ENCODE data around the gene CERS6. TPM values are rescaled to one million over a fixed set of nuclear protein-coding genes. Genes with fewer than 3 reads are reported as not detected.
A peak's percentile ranks its signal among the peaks of the same experiment; 100 is the strongest.

The CERS6 gene
- polyA plus RNA-seq, 3 donors from 2014 or later = 2.4 to 9.2 (median 5.6) TPM

DNA sequence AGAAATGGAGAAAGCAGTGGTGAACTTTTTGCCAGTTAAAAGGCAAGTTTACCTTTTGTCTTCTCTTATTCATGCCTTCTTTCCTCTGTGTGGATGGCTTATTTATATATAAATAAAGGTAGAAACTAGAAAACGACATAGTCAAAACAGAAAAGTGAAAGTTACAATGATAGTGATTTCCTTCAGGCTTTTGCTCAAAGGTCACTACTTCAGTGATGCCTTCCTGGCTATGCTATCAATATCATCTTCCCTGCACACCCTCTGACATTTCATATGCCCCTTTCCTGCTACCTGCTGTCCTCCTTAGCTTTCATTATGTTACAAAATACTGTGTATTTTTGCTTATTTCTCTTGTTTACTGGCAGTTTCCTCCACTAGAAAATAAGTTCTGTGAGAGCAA lies 214.4 kb downstream of the CERS6 start:
- DNase-seq = no peak
- Mint-ChIP-seq H3K27me3 (ENCODE audit: low read depth in 3 of 3) (no peaks in the 10 kb centered on the region), H3K36me3 (no peaks in the 10 kb centered on the region), H3K4me3 (no peak overlapping the region), H3K27ac (no peak overlapping the region), H3K4me1 (peaks cover 12 to 23% of the 10 kb centered on the region in 2 donors), H3K9me3 (no peaks in the 10 kb centered on the region)

DNA sequence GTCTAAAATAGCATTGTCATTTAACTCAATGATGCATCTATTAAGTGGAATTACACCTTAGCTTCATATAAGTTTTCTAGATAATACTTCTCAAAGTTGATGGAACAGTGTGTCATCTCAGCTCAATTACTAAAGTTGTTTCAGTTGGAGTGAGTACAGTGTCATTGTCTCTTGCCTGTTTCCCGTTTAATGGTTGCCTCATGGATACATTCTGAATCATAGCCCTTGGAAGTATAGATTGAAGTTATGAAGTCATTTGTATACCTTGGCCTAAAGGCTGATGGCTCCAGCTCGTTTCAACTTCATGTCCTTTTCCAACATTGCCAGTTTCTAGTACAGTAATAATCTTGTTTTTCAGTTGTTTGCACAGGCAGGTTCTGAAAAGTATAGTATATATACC lies 215.9 kb downstream of the CERS6 start:
- Mint-ChIP-seq H3K27ac (no peak overlapping the region), H3K4me1 (peaks cover 11 to 15% of the 10 kb centered on the region in 2 donors), H3K27me3 (ENCODE audit: low read depth in 3 of 3) (no peaks in the 10 kb centered on the region), H3K36me3 (peaks cover 0 to 7% (median 5%) of the 10 kb centered on the region in 3 donors), H3K9me3 (no peaks in the 10 kb centered on the region), H3K4me3 (no peak overlapping the region)
- no peak for DNase-seq

DNA sequence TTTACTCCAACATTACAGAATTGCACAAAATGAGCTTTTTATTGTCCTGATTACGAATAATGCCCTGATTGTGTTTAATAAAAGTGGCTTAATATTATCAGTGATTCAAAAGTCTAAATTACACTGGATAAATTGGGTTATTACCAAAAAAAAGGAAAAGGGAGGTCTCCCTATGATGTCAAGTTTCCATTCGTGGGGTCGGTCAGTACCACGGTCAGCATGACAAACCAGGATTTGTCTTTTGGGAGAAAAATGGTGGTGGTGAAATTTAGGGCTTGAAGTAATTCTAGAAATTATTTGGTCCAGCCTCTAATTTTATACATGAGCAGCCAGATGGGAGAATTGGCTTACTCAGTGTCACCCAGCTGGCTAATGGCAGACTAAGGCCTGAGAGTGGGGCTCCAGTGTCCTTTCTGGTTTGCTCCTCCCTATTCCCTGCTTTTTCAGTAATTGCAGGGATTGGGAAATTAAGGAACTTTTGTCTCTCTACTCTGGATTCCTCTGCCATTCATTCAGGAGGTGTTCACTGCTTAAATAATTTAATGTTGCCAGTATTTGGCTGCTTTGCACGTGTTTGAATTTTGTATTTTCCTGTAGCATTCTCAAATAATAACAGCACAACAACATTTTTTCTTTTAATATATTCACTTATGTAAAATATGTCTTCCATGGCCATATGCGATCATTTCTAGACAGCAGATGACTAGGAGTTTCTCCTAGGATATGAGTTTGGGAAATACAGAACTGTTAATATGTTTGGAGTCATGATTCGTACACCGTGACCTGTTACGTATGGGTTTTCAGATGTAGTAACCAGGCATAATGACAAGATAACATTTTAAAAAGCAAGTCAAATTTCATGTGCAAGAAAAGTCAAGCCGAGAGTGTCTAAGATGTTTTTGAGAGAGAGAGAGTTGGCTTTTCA lies 217.5 kb downstream of the CERS6 start:
- H3K36me3 Mint-ChIP-seq = peaks cover 0 to 7% (median 5%) of the 10 kb centered on the region in 3 donors
- no peaks in the 10 kb centered on the region for H3K27me3 Mint-ChIP-seq (ENCODE audit: low read depth in 3 of 3)
- H3K4me1 Mint-ChIP-seq = peaks cover 0 to 3% of the 10 kb centered on the region in 2 donors
- no peaks in the 10 kb centered on the region for H3K9me3 Mint-ChIP-seq
- no peak overlapping the region for H3K27ac Mint-ChIP-seq
- no peak for DNase-seq
- no peak overlapping the region for H3K4me3 Mint-ChIP-seq

DNA sequence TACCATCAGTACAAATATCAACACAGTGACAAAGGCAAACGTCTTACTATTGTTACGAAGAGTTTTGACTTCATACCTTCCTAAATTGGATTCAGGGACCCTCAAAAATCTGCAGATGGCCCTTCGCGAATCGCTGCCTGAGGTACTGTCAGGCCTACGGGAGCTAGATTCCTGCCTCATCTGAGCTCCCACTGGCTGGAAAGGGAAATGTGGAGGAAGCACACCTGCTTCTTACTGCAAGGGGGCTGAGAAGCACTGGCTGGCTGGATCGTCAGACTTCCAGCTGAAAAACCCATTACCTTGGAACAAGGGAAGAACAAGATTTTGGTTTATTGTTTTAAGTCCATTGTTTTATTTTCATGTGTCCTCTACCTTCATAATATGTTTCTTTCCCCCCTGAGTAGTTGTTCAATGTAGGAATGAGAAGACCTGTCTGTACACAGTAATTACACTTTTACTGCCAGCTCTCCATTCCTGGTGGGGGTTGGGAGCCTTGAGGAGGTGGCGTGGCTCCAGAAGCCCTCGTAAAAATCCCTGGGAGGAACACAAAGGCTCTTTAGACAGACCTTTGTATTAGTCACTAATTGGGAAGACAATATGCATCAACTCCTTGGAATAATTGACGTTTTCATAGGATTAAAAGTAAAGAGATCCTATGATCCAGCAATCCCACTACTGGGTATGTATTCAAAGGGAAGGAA lies 222.2 kb downstream of the CERS6 start:
- Mint-ChIP-seq H3K9me3 (no peaks in the 10 kb centered on the region), H3K4me1 (no peaks in the 10 kb centered on the region), H3K27ac (no peak overlapping the region), H3K36me3 (peaks cover 0 to 7% (median 5%) of the 10 kb centered on the region in 3 donors), H3K27me3 (ENCODE audit: low read depth in 3 of 3) (no peaks in the 10 kb centered on the region), H3K4me3 (no peak overlapping the region)
- DNase-seq = no peak

DNA sequence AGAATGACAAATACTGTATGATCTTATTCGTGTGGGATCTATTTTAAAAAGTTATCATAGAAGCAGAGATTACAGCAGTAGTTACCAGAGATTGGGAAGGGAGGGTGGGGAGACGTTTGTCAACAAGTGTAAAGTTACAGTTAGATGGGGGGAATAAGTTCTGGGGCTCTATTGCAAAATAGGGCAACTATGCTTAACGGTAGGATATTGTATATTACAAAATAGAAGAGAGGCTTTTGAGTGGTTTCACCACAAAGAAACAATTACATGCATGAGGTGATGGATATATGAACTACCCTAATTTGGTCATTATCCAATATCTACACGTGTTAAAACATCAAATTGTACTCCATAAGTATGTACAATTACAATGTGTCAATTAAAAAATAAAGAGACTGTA lies 223.0 kb downstream of the CERS6 start:
- H3K36me3 Mint-ChIP-seq = peaks cover 0 to 7% (median 5%) of the 10 kb centered on the region in 3 donors
- no peaks in the 10 kb centered on the region for H3K27me3 Mint-ChIP-seq (ENCODE audit: low read depth in 3 of 3)
- no peak overlapping the region for H3K4me3 Mint-ChIP-seq
- H3K27ac Mint-ChIP-seq = no peak overlapping the region
- DNase-seq = no peak
- no peaks in the 10 kb centered on the region for H3K4me1 Mint-ChIP-seq
- no peaks in the 10 kb centered on the region for H3K9me3 Mint-ChIP-seq

DNA sequence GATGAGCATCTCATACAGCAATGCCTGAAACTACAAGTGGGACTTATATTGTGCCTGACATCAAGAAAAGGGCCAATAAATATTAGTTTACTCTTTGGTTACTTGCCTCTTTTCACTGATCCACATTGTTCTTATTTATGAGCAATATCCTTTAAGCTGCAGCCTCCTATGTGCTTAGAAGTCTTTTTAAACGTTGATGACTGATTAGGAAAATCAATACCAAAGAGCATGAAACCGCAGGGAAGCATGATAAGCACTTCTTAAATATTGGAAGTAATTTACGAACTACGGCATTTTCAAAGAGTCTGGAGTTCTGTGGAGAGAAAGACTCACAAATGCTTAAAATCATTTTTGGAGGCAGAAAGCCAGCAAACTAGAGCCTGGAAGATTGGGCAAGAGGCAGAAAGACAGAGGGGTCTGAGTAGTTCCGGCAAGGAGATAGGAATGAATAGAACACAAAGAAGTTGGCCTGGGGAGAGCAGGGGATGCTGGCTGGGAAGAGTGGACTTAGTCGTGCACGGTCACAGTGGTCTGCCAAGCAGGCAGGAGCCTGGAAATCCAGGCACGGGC lies 223.8 kb downstream of the CERS6 start:
- Mint-ChIP-seq H3K27ac (no peak overlapping the region), H3K9me3 (no peaks in the 10 kb centered on the region), H3K36me3 (peaks cover 0 to 7% (median 5%) of the 10 kb centered on the region in 3 donors), H3K4me1 (no peaks in the 10 kb centered on the region), H3K4me3 (no peak overlapping the region), H3K27me3 (ENCODE audit: low read depth in 3 of 3) (no peaks in the 10 kb centered on the region)
- DNase-seq = no peak

DNA sequence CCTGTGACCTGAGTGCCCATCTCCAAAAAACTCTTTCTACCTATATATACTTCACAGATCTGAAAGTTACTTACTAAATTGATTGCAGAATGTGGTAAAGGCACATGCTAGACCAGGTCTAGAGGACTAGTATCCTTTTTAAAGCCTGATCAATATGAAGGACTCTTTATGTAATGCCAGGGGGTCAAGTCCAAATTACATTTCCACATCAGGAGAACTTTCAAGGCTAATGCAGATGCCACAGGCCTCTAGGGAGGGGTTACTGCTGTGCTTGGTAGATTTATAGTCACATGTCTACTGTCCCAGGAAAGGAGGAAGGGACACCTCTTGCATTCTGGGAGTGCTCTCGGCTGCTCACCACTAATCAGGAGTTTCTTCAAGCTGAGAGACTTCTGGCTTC lies 227.9 kb downstream of the CERS6 start:
- no peak for DNase-seq
- Mint-ChIP-seq H3K4me3 (no peak overlapping the region), H3K4me1 (peaks cover 3 to 10% of the 10 kb centered on the region in 2 donors), H3K27me3 (ENCODE audit: low read depth in 3 of 3) (no peaks in the 10 kb centered on the region), H3K9me3 (no peaks in the 10 kb centered on the region), H3K27ac (no peak overlapping the region), H3K36me3 (no peaks in the 10 kb centered on the region)

DNA sequence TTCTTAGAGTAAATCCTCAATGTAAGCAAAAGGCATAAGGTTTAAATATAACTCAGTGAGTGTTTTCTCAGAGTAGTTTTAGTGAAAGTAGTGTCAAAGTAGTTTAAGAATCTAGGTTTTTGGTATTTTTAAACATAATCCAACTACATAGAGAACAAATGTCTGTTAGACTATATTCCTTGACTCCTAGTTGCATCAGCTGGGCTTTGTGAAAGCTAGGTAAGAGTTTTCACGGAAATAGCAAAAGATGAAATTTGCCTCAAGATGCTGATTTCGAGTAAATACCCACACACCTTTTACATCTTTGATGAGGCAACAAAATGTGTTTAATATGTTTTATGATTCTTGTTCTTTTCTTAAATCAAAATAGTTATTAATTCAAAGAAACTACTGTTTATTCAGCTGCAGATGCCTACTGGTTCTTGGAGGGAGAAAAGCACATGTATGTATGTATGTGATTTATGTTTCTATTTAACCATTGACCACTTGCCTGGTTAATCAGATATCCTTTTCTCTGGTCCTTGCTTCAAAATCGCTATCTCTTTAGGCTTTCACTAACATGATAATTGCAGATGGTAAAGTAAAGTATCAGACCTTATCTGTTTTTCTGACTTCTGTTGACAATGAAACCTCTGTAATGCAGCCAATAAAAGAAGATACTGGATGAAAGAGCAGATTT lies 229.0 kb downstream of the CERS6 start:
- Mint-ChIP-seq H3K4me1 (peaks cover 3 to 10% of the 10 kb centered on the region in 2 donors), H3K27me3 (ENCODE audit: low read depth in 3 of 3) (no peaks in the 10 kb centered on the region), H3K9me3 (no peaks in the 10 kb centered on the region), H3K27ac (no peak overlapping the region), H3K36me3 (no peaks in the 10 kb centered on the region), H3K4me3 (no peak overlapping the region)
- no peak for DNase-seq

DNA sequence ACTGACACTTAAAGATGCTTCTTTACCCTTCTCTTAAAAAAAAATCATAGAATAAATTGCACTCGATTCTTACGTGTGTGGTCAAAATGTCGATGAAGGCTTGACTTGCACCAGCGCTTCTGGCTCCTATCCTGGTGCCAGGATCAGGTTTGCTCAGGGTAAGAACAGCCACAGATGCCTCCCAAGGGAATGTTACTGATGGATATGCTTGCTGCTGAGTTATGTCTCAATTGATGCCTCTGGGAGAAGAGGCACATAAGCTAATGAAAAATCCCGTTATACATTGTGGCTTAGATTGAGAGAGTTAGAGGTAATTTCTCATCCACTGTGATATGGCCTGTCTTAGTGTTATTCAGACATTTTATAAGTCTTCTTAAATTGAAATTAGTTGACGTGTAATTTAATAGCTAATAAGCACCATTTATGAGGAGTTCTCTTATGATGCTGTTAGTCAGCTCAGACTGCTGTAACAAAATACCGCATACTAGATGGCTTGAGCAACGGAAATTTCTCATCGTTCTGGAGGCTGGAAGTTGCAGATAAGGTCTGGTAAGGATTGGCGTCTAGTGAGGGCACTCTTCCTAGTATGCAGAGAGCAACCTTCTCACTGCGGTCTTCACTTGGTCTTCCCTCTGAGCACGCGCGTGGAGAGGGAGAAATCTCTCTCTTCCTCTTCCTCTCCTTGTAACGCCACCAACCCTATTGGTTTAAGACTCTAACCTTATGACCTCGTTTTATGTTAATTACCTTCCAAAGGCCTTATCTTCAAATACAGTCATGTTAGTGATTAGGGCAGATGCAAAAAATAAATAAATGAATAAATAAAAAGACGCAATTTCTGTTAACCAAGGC lies 229.8 kb downstream of the CERS6 start:
- H3K27me3 Mint-ChIP-seq (ENCODE audit: low read depth in 3 of 3) = no peaks in the 10 kb centered on the region

DNA sequence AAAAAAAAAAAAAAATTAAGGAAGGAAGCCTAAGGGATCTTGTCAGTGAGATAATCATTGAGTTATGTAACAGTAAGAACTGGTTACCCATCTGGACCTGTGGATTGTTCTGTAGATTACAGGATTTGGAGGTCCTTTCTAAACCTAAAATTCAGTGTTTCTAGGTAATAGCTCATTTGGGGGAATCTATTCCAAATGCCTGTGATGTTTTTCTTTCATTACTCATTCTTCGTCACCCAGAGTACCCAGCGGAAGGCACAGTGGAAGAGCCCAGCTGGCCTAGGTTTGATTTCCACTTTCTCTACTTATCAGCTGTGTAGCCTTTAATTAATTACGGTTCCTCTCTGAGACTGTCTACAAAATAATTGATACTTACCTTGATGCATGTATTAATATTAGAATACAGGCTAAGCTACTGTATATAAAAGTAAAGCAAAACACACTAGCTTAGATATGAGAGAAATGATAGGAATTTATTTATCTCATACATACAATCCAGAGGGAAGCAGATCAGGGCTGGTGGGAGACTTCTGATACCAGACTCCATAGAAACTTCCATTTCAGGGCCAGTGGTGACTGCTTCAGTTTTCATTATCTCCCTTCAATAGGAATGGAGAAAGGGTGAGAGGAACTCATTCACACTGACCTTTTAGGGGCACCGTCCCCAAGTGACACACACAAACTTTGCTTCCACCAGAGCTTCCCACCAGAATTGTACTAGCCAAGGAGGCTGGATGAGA lies 230.6 kb downstream of the CERS6 start:
- H3K4me1 Mint-ChIP-seq = peaks cover 3 to 10% of the 10 kb centered on the region in 2 donors
- H3K27me3 Mint-ChIP-seq (ENCODE audit: low read depth in 3 of 3) = no peaks in the 10 kb centered on the region
- H3K27ac Mint-ChIP-seq = peak overlapping the region in 1 of 6 donors; percentile 21
- H3K9me3 Mint-ChIP-seq = no peaks in the 10 kb centered on the region
- peaks cover 0 to 8% (median 0%) of the 10 kb centered on the region in 3 donors for H3K36me3 Mint-ChIP-seq
- no peak overlapping the region for H3K4me3 Mint-ChIP-seq
- DNase-seq = no peak

More for the DNA sequence above, 229.8 kb downstream of the CERS6 start:
- no peaks in the 10 kb centered on the region for H3K36me3 Mint-ChIP-seq
- peak overlapping the region in 1 of 6 donors; percentile 21 for H3K27ac Mint-ChIP-seq
- H3K9me3 Mint-ChIP-seq = no peaks in the 10 kb centered on the region
- H3K4me3 Mint-ChIP-seq = no peak overlapping the region
- DNase-seq = no peak
- H3K4me1 Mint-ChIP-seq = peaks cover 3 to 10% of the 10 kb centered on the region in 2 donors

DNA sequence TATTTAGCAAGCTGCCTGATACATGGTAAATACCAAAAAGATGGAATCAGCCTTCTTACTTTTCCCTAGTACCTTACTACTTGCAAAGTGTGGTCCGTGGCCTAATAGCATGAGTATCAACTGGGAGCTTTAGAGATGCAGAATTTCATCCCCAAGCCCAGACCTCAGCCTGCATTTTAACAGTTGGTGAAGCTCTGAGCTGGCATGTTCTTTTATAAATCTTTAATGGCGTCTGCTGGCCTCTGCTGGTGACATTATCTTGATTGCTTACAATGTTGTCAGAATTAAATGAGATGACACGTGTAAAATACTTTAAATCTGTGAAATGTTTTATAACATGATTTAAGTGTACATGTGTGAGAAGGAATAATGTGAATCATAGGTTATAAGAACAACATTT lies 231.2 kb downstream of the CERS6 start:
- H3K27me3 Mint-ChIP-seq (ENCODE audit: low read depth in 3 of 3) = no peaks in the 10 kb centered on the region
- peaks cover 3 to 10% of the 10 kb centered on the region in 2 donors for H3K4me1 Mint-ChIP-seq
- DNase-seq = peak in 1 of 3 donors; percentile 12
- peaks cover 0 to 11% (median 0%) of the 10 kb centered on the region in 3 donors for H3K36me3 Mint-ChIP-seq
- H3K27ac Mint-ChIP-seq = no peak overlapping the region
- H3K9me3 Mint-ChIP-seq = no peaks in the 10 kb centered on the region
- H3K4me3 Mint-ChIP-seq = no peak overlapping the region

DNA sequence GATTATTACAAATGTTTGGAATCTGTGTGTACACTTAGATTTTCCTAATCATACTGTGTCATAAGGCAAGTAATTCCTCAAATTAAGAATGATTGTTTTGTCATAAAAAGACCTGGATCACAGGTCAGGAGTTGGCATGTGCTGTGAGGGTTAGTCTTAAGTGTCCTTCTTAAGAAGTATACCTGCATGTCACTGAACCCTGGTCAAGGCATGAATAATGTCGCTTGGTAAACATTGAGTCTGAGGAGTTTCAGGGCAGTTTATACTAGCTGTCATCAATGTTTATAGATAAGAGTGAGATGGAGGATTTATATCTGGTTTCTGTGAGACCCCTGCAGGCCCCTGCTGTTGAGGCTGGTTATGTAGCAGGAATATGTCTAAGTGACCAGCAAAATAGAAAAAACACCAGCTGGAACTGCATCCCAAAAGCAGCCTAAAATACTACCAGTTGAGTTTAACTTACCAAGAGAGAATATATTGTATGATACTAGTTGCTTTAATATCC lies 234.4 kb downstream of the CERS6 start:
- no peak overlapping the region for H3K27ac Mint-ChIP-seq
- peaks cover 0 to 21% (median 6%) of the 10 kb centered on the region in 3 donors for H3K36me3 Mint-ChIP-seq
- H3K4me1 Mint-ChIP-seq = peaks cover 3 to 10% of the 10 kb centered on the region in 2 donors
- H3K4me3 Mint-ChIP-seq = no peak overlapping the region
- no peak for DNase-seq
- H3K9me3 Mint-ChIP-seq = no peaks in the 10 kb centered on the region
- no peaks in the 10 kb centered on the region for H3K27me3 Mint-ChIP-seq (ENCODE audit: low read depth in 3 of 3)

Measured in immature natural killer cell (primary cell).